ENCODE results near the gene TMTC4. TPM values are rescaled to one million over a fixed set of nuclear protein-coding genes. Genes with fewer than 3 reads are reported as not detected.
A peak's percentile ranks its signal among the peaks of the same experiment; 100 is the strongest.
"Not testable (repeated sequence)": the region's sequence is repeated elsewhere in the genome, so short reads cannot be mapped to it uniquely, and the experiment has no call there.

The TMTC4 gene
- total RNA-seq, 1 experiment from 2014 or later = 31.1 TPM

DNA sequence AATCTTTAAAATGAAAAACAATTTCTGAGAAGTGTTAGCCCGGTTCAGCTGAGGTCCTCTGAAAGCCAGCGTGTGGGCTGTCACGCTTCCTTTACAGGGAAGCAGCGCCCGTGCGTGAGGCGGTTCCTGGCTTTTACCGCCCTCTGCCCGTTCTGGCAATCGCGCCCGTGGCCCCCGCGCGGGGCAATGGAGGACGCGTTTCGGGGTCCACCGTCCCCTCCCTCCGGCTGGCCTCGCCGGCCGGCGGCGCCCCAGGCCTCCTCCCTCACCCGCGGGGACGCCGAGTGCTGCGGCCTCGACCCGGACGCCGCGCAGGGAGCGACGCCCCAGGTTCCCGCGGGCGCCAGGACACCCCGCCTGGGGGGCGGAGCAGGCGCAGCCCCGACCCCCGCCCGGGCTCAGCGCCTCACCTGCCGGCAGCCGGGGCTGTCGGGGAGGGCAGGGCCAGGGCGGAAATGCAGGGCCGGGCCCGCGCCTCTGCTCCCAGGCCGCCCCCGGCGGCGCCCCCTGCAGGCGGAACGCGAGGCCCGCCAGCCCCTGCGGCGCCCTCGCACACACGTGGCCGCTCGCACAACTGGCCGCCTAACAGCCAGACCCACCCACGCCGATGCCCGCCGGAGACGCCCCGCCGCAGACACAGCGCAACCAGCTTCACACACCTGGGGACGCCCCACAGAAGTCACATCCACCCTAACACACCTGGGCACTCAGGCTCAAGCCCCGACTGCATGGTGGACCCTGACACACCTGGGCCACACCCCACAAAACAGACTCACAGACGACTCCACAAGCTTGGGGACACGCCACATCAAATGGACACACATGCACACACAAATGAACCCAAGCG is 86.0 kb downstream of the TMTC4 start, which contains the start of gene GGACT:
Gene GGACT, minus strand, starts transcription at position 459 of the 847 bp plus-strand sequence. CDS start 56,198 bp downstream, outside the sequence.
- DNase-seq (ENCODE audit: low spot score) = peak; percentile 78

GRCh38 chr13:100584896-100585295 is 89.7 kb downstream of the TMTC4 start:
- no peak for DNase-seq (ENCODE audit: low spot score)

DNA sequence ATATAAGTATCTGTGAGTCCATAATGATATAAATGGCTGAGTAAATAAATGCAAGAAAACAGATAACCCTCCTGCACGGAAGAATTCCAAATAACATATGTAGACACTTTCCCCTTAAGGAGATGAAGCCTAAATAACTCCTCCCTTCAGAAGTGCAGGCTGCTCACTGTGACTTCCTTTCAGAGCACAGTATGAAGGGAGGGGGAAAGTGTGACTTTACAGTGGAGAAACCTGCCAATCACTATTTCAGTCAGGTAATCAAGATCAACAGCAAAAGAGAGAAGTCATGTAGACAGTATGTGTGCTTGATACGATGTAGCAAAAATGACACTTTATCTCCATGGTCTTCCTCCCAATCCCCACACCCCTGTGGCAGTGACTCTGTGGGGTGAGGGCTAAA is 93.1 kb downstream of the TMTC4 start:
- no peak for DNase-seq (ENCODE audit: low spot score)

GRCh38 chr13:100581030-100581429 is 93.6 kb downstream of the TMTC4 start:
- DNase-seq (ENCODE audit: low spot score) = no peak

DNA sequence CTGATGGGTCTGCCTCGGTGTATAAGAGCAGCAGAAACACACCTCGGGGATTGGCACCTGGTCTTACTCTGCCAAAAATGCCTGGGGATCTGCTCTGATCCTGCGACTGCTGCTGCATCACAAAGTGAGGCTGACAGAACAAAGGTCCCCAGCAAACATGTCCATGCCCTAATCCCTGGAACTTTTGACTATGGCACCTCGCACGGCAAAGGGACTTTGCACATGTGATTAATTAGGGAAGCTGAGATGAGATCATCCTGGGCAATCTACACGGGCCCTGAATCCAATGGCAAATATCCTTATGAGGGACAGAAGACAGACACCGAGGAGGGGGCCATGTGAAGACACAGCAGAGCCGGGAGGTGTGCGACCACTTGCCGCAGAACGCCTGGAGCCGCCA is 94.5 kb downstream of the TMTC4 start:
- DNase-seq (ENCODE audit: low spot score) = no peak

GRCh38 chr13:100577239-100577638 is 97.4 kb downstream of the TMTC4 start:
- not testable (repeated sequence) for DNase-seq (ENCODE audit: low spot score)

DNA sequence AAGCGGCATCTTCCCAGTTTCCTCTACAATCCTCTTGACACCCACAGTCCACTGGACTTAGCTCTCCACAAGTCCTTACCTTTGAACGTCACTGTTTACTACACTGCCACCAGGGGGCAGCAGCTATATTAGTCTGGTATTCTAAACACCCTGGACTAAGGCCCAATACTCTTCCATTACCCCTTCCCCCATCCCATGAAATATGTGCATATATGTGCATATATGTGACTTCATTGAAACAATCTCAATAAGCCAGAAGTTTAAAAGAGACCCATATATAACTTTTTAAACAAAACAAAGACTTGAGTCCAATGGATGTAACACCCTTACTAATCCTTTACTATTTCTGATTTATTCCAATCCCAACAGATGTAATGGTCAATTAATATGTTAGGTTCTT is 101.5 kb downstream of the TMTC4 start:
- peak; percentile 92 for DNase-seq (ENCODE audit: low spot score)

DNA sequence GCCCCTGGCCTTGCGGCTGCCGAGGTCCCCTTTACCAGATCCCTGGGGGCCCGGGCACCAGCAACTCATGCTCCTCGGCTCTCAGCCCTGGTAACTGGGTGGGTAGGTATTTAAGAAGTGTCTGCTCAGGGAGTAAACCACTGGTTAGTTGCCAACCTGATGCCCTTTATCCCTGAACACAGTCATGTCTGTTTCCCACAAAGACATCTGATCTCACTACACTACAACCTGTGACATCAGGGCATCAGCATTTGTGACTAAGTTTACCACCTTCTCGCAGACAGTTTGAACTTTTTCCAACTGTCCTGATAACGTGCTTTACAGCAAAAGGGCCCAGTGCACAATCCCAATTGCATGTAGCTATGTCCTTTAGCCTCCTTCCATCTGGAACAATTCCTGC is 108.1 kb downstream of the TMTC4 start:
- no peak for DNase-seq (ENCODE audit: low spot score)

DNA sequence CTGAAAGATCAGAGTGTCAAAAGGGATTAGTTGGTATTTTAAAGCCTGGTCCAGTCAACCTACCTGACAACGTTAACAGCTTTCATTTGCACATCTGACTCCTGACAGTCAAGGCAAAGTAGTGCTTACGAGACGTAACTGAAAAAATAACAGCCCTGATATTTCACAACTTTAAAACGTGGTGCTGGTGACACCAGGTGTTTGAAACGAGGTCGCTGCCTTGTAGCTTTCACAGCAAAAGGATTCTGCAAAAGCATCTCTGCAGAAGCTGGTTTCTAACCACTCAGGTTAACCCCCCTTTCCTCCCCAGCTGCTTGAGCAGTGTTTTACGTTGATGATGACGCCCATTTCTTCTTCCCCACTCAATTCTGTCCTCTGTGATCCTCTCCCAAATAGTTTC is 109.3 kb downstream of the TMTC4 start:
- no peak for DNase-seq (ENCODE audit: low spot score)

DNA sequence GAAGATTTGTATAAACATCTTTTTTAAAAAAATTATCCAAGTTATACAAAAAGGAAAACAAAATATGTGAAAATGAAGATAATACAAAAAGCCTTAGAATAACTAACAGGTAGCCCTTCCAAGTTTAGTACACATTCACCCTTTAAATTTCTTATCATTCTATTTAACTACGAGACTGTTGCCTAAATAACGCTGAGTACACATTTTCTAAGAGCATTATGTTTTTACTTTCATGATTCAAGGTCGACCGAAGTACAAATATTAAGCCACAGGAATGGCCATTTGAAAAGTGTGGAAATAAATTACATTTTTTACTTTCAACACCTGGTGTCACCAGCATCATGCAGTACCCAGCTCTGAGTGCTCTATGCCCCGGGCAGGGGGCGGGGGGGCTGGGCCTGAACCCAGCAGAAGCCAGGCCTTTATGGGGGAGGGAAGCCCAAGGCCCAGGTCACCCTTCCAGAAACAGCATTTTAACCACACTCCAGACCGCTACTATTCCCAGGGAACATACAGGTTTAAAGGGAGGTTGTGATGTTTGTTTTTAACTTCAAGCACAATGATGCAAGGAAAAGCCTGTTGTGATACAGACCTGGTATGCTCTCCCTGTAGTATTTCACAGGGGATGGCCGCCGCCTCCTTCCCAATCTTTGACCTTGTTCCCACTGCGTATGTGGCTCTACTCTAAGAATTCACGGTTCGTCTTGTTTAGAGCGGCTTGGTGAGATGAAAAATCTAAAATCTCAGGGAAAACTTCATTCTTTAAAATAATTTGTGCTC is 110.0 kb downstream of the TMTC4 start:
- DNase-seq (ENCODE audit: low spot score) = no peak

GRCh38 chr13:100563779-100564178 is 110.8 kb downstream of the TMTC4 start:
- no peak for DNase-seq (ENCODE audit: low spot score)

DNA sequence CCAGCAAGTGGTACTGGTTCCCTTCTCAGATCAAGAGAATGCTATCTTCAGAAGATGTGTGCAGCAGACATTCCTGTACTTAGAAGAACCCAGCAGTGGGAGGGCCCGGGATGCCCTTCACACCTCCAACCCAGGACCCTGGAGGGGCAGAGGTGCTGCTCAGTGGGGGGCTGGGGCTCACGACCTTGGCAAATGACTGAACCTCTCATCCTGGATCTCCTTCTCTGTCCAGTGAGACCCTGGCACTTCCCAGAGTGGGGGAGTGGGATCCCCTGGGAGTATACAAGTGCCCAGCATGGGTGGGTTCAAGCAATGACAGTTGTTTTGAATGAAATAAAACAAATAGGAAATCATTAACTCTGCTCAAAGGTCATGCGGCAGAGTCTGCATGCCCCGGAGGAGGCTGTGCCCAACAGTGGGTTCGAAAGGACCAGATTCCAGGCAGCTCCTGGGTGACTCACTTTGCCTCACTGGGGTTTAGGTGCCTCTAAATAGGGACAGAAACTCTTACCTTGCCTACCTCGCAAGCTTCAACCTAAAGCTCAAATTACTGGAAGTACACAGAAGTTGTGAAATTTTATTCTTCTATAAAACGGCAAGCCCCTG is 112.9 kb downstream of the TMTC4 start:
- no peak for DNase-seq (ENCODE audit: low spot score)

GRCh38 chr13:100561158-100561499 is 113.5 kb downstream of the TMTC4 start:
- DNase-seq (ENCODE audit: low spot score) = no peak

DNA sequence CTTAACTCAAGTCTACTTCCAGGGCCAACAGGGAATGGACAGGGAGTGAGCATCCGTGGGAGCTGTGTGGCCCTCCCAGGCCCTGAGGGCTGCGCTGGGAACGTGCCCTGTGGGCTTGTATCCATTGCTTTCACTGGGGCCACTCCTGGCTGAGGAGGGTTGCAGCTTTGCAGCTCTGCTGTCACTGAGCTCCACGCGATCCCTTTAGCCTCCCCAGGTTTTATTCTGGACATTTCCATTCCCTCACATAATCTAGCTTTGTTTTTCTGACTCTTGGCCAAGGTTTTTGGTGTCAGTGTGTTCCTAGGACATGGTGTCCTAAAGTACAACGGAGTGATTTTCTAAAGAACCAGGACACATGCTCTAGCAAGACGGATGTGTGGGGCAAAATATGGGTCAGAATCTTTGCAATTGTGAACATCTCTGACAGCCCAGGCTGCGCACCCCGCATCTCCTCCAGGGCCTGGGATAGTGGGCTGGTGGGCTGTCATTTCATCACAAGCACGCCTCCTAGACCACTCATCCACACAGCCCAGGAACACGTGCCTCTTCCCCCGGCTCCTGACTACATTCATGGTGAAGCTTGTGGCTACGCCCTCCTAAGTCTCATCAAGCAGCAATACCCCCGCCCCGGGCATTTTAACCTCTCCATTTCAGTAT is 114.0 kb downstream of the TMTC4 start:
- DNase-seq (ENCODE audit: low spot score) = no peak

GRCh38 chr13:100559886-100560285 is 114.7 kb downstream of the TMTC4 start:
- DNase-seq (ENCODE audit: low spot score) = no peak

Other genes with a start within 250 kb of the TMTC4 start
- 1.6 and 1.8 TPM in 2 replicates for gene GGACT, start 86.0 kb downstream of the TMTC4 start, total RNA-seq (2014; rRNA removed; shearing (Covaris generic))

Data from HT-29 (cell line).